NCI-H82 treated with DMSO at 0.1 percent for 48 hours (cell line): Measurements from ENCODE around the gene CFAP221.
A peak's percentile ranks its signal among the peaks of the same experiment; 100 is the strongest.

Source experiments
- DNase-seq: peaks from one replicate; lab custom pipeline; 2025; ENCODE audit not compliant: unreplicated experiment; lab: John Stamatoyannopoulos, UW

The CFAP221 gene

DNA sequence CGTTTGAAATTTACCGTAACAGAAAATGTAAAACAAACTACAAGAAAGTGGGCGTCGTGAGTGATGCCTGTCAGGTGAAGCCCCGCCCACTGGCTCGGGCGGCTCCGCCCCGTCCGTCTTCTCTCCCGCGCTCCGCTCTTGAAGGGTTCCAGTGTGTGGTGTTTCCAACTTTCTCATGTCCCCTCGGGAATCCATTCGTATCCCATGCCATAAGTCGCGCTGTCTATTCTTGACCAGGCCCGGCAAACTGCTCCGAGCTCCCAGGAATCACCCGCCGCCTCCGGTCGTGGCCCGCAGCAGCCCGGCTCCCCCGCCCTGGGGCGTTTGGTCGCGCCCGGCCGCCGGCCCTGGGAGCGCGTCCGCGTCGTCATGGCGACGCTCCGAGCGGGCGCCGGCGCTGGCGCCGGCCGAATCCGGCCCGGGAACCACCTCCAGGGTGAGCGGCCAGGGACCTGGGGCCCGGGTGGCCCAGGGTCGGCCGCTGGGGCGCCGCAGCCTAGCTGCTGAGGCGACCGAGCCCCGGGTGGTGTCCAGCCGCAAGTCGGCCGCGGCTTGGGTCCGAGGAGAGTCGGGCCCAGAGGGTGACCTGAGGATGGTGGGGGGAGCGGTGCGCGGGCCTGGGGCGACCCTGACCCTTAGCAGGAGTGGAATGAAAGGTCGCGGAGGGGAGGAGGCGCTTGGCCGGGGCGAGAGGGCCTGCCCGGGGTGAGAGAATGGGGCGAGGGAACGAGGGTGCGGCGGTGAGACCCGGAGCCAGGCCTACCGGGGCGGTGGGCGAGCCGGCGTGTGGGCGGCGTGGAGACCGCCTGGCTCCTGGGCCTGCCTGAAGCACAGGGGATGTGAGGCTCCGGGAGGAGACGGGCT, at the start of gene CFAP221:
Gene CFAP221, plus strand, starts transcription at position 375 of the 864 bp plus-strand sequence. CDS start 1,683 bp downstream, outside the sequence.
- peak; percentile 21 for DNase-seq

DNA sequence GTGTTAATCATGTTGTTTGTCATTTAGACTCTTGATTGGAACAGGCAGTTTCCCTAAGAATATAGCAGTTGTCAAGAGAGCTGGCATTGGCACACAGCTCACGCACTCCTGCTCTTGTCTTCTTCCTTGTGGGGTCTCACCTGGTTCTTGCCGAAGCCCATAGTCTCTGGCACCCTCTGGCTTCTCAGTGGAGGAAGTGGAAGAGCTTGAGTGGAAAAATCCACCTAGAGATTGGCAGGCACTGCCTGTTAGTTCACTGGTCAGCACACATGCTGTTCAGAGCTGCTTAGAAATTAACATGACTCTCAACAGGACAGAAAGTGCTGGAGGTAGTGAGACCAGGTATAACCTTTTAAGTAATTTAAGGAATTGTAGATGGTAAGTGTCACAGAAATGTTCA, 48.3 kb upstream of the CFAP221 start:
- no peak for DNase-seq

DNA sequence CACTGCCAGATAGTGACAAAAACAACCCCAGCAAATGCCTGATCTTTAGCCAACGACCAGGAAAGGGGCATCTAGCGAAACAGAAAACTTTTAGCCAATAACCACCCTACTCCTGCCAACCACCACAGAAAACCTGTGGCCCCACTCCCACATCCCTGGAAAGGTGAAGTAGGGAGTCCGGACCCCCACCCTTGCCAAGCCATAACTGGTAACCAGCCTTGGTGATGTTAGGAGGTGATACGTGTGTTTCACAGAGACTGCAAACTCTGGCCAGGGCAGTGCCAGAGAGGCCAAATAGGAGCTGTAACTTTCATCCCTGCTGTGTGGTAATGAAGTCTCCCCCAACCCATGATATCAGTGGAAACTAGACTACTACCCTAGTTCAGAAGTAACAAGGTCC, 47.6 kb upstream of the CFAP221 start:
- no peak for DNase-seq

DNA sequence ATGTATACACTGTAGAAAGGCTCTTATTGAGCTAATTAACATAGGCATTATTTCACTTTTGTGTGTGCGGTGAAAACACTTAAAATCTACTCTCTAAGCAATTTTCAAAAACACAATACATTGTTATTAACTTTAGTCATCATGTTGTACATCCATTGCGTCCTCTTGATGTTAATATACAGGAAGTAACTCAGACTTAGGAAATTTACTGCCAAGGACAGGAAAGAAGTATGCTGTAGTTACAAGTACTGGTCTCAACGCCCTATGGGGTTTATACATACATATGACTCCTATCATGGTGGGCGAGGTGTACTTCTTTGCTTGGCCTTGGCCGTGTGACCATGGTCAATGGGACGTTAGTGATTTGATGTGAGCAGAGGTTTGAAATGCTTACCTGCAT, 35.5 kb upstream of the CFAP221 start:
- no peak for DNase-seq

DNA sequence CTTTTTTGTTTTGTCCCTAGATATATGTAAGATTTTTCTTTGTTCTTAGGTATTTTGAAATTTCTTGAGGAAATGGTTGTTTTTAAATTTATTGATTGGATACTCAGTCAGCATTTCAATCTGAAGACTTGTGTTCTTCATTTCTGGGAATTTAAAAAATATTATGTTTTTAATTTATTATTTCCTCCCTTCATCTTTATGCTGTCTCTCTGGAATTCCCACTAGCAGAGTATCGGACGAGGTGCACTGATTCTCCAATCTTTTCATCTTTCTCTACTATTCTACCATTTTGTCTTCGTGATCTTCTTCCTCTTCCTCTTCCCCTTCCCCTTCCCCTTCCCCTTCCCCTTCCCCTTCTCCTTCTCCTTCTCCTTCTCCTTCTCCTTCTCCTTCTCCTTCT, 32.3 kb upstream of the CFAP221 start:
- DNase-seq, result no peak

DNA sequence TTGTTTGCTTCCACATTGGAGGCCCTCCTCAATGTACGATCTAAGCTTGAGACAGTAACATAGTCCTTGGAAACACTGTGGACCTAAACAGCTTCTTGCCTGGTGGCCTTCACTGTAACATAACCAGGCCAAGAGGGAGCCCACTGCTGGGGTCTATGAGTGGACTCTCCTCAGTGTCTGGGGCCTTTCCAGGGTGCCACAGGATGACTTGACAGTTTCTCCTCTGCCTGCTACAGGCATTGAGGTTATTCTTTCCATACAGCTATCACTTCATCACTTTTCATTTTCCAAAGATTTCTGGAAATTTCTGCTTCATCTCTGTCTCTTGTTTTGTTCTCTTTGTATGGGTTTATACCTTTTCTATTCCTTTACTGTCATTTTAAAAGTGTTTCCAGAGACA, 31.3 kb upstream of the CFAP221 start:
- DNase-seq, result no peak

DNA sequence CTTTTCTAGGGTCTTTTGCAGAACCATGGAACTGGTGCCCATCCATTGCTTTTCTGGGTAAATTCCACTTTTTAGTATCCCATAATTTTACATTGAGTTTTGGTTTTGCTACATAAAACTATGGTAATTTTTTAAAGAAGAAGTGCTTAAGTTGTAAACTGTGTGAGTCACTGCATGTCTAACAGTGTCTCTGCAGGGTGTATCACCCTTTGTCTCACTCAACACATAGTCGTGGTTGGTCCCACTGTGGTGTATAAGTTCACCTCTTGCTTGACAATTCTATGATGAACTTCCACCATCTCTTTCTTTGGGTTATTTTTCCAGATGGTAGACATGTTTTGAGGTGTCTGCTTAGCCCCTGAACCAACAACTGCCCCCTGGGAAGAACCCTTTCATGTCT, 30.4 kb upstream of the CFAP221 start:
- no peak for DNase-seq

DNA sequence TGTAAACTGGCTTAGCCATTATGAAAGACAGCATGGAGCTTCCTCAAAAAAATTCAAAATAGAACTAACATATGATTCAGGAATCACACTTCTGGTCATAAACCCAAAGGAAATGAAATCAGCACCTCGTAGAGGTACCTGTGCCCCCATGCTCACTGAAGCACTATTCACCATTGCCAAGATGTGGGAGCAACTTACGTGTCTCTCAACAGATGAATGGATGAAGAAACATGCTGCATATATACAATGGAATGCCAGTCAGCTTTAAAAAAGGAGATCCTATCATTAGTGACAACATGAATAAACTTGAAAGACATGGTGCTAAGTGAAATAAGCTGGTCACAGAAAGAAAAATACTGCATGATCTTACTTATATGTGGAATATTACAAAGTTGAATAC, 28.1 kb upstream of the CFAP221 start:
- DNase-seq, result no peak

DNA sequence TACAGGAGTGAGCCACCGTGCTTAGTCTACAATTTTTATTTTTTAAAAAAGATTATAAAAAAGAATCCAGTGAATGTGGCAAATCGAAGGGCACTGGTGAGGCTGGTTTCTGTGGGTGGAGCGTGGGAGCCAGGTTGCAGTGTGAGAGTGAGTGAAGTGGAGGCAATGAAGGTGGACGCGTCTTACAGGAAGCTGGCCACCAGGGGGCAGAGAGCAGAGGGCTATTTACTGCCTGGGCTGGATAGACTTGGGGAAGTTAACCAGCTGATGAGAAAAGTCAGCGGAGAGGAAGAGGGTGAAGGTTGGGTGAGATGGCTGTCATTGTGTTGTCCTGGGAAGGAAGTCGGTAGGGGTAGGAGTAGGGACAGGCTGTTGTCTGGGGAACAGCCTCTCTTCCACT, 26.8 kb upstream of the CFAP221 start:
- peak; percentile 20 for DNase-seq

DNA sequence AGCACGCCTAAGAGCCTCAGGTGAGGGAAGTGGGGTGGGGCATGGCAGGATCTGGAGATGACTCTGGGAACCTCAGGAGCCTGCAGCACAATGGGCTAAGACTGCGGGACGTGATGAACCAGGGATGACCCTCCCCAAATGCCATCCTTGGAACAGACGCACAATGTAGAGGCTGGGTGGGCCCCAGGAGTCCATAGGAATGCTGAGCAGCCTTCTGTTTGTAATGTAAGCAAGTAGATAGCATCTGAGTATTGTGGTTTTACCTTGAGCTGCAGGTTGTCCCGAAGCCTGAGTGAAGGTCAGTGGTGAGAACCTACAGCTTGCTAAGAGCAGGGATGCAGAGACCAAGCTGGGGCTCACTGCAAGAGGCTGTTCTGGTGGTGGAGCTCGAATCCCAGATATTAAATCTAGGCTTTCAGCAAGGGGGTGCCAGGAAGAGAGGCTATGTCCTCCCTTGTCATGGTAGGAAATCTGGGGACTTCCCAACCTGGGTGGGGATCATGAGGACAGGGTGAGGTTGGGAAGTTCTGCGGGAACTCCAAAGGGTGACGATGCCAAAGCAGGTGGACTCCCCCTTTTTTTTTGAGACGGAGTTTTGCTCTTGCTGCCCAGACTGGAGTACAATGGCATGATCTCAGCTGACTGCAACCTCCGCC, 25.7 kb upstream of the CFAP221 start:
- no peak for DNase-seq

DNA sequence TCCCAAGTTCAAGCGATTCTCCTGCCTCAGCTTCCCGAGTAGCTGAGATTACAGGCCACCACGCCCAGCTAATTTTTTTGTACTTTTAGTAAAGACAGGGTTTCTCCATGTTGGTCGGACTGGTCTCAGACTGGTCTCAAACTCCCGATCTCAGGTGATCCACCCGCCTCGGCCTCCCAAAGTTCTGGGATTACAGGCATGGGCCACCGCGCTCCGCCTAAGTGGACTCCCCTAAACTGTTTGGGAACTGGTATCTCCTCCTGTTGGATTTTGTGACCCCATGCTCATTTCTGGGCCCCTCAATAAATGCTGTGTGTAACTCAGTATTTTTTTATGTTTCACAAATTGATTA, 25.2 kb upstream of the CFAP221 start:
- no peak for DNase-seq

DNA sequence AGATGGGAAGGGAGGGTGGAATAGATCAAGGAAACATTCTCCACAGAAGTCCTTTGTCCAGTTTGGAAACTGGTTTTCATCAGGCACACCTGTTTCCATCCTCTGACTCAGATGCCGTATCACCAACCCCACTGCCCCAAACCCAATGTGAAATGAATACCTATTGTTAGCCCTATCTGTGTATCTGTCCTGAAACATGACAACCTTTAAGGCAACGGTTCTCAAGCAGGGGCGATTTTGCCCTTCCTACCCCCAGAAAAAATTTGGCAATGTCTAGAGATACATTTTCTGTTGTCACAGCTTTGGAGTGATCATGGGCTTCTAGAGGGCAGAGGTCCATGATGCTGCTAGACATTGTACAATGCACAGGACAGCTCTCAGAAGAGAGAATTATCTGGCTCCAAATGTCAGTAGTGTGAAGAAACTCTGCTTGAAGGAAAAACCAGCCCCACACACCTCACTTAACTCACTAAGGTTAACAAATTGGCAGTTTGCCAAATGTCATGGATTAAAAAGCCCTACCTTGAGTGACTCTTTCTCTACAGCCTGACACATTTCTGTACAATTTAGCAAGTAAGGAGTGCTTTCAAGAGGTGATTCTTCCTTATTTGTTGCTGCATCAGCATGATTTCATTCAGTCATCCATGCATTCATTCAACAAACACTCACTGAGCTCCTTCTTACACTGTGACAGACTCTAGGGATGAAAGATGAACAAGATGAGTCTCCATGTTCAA, 23.4 kb upstream of the CFAP221 start:
- no peak for DNase-seq

DNA sequence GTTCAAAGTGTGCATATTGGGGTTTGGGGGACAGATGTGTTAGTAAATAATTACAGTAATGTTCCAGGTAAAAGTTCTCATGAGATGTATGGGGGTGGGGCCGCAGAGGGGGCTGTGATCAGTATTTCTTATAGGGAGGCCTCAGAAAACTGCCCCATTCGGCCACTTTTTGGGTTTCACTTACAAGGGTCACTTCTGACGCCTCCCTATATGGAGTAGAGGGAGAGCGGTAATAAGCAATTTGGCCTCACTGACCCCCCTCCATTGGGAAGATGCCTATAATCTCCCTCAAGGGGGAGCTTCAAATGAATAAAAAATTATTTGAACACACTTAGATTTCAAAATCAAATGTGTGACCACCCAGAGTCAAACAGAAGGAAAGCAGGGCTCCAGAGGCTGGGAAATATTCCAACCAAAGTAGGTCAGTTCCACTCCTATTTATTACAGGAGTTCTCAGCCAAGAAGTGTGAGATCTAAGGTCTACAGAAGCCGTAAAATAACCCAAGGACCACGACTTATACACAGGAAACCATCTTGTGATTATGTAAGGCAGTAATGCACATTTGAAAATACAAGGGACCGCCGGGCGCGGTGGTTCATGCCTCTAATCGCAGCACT, 22.7 kb upstream of the CFAP221 start:
- no peak for DNase-seq

DNA sequence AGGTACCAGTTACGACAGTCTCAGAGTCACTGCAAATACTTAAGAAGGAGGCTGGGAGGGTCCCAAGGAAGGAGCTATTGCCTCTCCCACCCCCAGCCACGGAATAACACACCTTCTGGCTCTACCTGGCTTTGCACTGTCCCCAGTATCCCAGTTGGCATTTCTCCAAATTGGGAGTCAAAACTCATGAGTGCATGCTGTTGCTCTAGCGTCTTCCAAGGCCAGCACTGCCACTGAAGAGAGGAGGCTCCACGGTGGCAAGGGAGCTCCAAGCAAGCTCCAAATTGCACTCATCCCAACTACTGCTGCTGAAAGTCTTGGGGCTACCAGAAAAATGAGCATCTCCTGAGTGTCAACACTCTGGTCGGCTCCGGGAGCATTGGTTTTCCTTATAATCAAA, 21.6 kb upstream of the CFAP221 start:
- no peak for DNase-seq

DNA sequence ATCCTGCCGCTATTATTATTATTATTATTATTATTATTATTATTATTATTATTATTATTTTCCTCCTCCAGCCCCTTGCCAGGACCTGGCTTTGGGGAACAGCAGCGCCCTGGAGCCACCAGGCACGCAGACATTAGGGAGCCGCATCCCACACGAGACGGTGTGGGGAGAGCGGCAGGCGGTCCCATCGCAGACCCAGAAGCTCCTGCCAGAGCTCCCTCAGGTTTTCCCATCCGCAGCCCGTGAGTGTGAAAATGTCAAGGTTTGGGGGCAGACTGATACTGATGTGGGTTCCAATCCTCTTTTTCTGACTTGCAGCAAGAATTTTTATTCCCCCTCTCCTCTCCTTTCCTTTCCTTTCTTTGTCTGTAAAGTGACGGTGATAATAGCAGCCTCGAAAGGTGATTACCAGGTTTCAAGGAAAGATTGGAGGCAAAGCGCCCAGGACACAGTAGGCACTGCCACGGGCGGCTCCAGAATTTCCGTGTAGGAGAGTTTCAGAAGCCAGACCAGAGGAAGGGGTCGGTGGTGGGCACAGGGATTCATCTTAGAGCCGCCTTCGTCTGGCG, 20.8 kb upstream of the CFAP221 start:
- no peak for DNase-seq

DNA sequence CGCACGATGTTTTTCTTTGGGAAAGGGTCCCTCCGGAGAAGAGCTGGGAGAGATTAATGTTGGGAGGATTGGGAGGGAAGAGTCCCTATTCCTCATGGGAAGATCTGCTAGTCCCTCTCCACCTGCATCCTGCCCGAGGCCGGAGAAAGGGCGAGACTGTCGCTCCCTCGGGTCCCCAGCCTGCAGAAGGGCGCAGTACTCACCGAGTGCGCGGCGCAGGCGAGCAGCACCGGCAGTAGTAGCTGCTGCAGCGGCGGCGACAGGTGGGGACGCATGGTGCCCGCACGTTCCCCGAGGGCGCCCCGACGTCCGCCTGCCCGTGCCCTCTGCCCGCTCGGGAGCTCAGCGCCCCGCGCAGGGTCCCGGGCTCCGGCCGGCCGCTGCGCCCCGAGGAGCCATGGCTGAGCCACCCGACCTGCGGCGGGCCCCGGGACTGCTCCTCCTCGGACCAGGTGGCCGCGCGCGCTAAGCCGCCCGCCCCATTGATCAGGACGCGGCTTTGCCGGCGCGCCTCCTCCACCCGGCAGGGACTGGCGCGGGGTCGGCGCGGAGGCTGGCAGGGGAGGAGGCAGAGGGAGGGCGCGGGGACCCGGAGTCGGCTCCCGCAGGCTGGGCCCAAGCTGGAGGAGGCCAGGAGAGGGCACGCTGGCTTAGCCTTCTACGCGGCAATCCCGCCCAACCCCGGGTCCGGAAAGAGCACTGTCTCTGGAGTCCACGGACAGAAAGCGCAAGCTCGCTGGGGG, 20.1 kb upstream of the CFAP221 start, which contains the start of gene SCTR:
Gene SCTR, minus strand, starts transcription at position 532 of the 743 bp plus-strand sequence. Its CDS starts 257 bp downstream, at position 275.
- no peak for DNase-seq

DNA sequence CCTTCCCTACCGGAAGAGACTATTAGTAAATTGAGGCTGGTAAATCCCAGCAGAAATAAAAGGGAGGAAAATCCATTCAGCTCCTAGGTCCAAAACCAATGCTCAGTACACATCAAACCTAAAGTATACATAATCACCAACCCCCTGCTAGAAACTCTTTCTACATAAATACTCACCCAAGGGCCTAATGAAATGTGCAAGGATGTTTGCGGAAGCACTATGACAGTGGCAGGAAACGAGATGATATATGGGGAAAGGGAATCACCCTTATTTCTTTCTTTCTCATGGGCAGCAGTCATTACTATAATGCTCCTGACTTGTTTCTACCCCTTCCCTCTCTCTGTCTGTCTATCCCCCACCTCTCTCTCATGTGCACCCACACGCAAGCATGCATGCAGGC, 18.6 kb upstream of the CFAP221 start:
- no peak for DNase-seq

DNA sequence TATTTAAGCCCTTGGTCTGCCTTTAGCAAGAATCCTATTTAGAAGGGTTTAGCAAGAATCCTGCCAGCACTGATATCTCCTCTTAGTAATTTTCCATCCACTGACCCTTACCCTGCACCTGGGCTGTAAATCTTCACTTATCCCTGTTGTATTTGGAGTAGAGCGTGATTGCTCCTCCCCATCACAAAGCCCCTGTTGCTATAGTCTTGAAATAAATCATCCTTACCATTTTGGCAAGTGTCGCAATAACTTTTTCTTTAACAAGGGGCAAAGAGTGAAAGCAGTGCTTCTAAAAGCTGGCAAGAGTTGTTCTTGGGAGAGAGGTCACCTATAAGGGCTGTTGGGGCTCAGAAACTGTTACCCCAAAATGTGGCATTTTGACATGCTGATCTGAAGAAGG, 16.2 kb upstream of the CFAP221 start:
- no peak for DNase-seq

DNA sequence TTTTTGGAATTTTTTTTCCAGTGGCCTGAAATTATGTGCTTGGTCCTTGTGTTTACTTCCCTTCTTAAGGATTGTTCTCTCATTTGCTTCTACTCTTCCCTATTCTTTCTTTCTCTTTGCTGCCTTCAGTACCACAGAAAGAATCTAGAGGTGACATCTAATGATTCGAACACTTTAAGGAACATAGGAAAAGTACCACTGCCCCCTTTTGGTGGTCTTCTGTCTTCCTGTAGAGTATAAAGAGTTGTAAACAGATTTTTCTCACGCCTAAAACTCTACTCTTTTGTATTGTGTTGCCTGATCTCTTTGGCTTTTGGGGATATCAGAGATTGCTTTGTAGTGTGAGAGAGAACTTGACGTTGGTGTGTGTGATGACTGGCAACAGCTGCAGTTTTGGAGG, 13.0 kb upstream of the CFAP221 start:
- DNase-seq, result no peak

DNA sequence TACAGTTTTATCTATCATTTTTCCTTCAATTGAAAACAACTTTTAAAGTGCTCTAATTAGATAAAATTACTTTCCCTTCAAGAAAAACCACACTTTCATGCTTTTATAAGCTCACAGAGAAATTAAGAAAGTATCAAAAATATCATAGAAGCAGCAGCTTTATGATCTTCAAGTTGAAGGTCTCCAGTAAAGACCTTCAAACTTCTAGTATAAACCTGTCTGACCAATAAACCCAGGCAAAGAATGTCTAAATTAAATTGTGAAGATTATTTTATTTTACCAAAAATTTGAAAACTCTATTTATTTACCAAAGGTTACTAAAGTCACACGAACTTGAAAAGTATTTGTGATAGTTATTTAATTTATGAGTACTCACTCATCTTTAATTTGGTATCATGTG, 10.7 kb upstream of the CFAP221 start:
- no peak for DNase-seq
